Anterior cingulate cortex (tissue), 58 donors: ENCODE data around the gene PPP1R14B.

Source experiments
- DNase-seq, 58 donors: peaks; one replicate each; lab custom pipeline; 2025; lab: John Stamatoyannopoulos, UW

Gene PPP1R14B

GRCh38 chr11:64262271-64263002 is 15.7 kb upstream of the PPP1R14B start:
- DNase-seq: no peak

GRCh38 chr11:64261556-64262080 is 14.9 kb upstream of the PPP1R14B start:
- DNase-seq: no peak

- no peak for DNase-seq
Measured at GRCh38 chr11:64260147-64260708, 13.5 kb upstream of the PPP1R14B start.

- no peak for DNase-seq
Measured at GRCh38 chr11:64259533-64260067, 12.9 kb upstream of the PPP1R14B start.

- DNase-seq: no peak
Measured at GRCh38 chr11:64258946-64259532, 12.3 kb upstream of the PPP1R14B start.

GRCh38 chr11:64258356-64258755 is 11.6 kb upstream of the PPP1R14B start:
- no peak for DNase-seq

GRCh38 chr11:64256300-64256699 is 9.6 kb upstream of the PPP1R14B start:
- DNase-seq: no peak

- no peak for DNase-seq
Measured at GRCh38 chr11:64255135-64256128, 8.7 kb upstream of the PPP1R14B start.

GRCh38 chr11:64254326-64254725 is 7.6 kb upstream of the PPP1R14B start:
- no peak for DNase-seq

- peak in 41 of 58 donors; percentile 17 to 82 (median 44) for DNase-seq
Measured at GRCh38 chr11:64253481-64253880, 6.7 kb upstream of the PPP1R14B start.

- no peak for DNase-seq
Measured at GRCh38 chr11:64253043-64253442, 6.3 kb upstream of the PPP1R14B start.

GRCh38 chr11:64252003-64252872 is 5.5 kb upstream of the PPP1R14B start:
- peak in 3 of 58 donors; percentile 9 to 41 (median 21) for DNase-seq

- no peak for DNase-seq
Measured at GRCh38 chr11:64251753-64252002, 4.9 kb upstream of the PPP1R14B start.

GRCh38 chr11:64251016-64251752 is 4.4 kb upstream of the PPP1R14B start, which contains the start of gene PLCB3:
PLCB3 (plus strand) TSS chr11:64251530; CDS start chr11:64251650, 120 bp downstream.
- peak in 29 of 58 donors; percentile 17 to 66 (median 38) for DNase-seq

- DNase-seq: no peak
Measured at GRCh38 chr11:64250415-64251015, 3.8 kb upstream of the PPP1R14B start.

GRCh38 chr11:64249563-64250414 is 3.0 kb upstream of the PPP1R14B start:
- no peak for DNase-seq

- DNase-seq: no peak
Measured at GRCh38 chr11:64249038-64249437, 2.3 kb upstream of the PPP1R14B start.
